Smooth muscle cell (in vitro differentiated cells): ENCODE measurements around the gene RANBP3L. TPM values are rescaled to one million over a fixed set of nuclear protein-coding genes. Genes with fewer than 3 reads are reported as not detected.
"Not testable (repeated sequence)": the region's sequence is repeated elsewhere in the genome, so short reads cannot be mapped to it uniquely, and the experiment has no call there.

Experiments used
- DNase-seq: peaks from one replicate; lab custom pipeline; 2025; ENCODE audit not compliant: unreplicated experiment; lab: John Stamatoyannopoulos, UW
- H2AFZ ChIP-seq: fragments of 200-600 bp; sonication (generic); 2 replicates; pipeline ENCODE4 v1.6.0; 2016; ENCODE audit warnings: antibody characterized with exemption, low read depth, mild to moderate bottlenecking
- H3F3A ChIP-seq: fragments of 200-600 bp; sonication (generic); 2 replicates; pipeline ENCODE4 v1.6.0; 2017; ENCODE audit warnings: antibody characterized with exemption, low read depth
- H3K27ac ChIP-seq: fragments of 200-600 bp; sonication (generic); 2 replicates; pipeline ENCODE4 v1.5.1; 2016; ENCODE audit warnings: low read depth, mild to moderate bottlenecking
- H3K27me3 ChIP-seq: fragments of 200-600 bp; sonication (generic); 2 replicates; pipeline ENCODE4 v1.6.1; 2016; ENCODE audit warnings: low read depth, mild to moderate bottlenecking
- H3K36me3 ChIP-seq: fragments of 200-600 bp; sonication (generic); 2 replicates; pipeline ENCODE4 v1.5.1; 2016; ENCODE audit warnings: low read depth
- H3K4me1 ChIP-seq: fragments of 200-600 bp; sonication (generic); 2 replicates; pipeline ENCODE4 v1.5.1; 2016; ENCODE audit warnings: low read depth
- H3K4me2 ChIP-seq: fragments of 200-600 bp; sonication (generic); 2 replicates; pipeline ENCODE4 v1.6.0; 2016; ENCODE audit warnings: mild to moderate bottlenecking
- H3K4me3 ChIP-seq: fragments of 200-600 bp; sonication (generic); 2 replicates; pipeline ENCODE4 v1.5.1; 2016; ENCODE audit warnings: mild to moderate bottlenecking
- H3K79me2 ChIP-seq: fragments of 200-600 bp; sonication (generic); 2 replicates; pipeline ENCODE4 v1.6.0; 2016; ENCODE audit warnings: low read depth, mild to moderate bottlenecking
- H3K9ac ChIP-seq: fragments of 200-600 bp; sonication (generic); 2 replicates; pipeline ENCODE4 v1.6.0; 2016; ENCODE audit warnings: low read depth
- H3K9me3 ChIP-seq: fragments of 200-600 bp; sonication (generic); replicated peaks from 2 replicates; pipeline ENCODE4 v1.5.1; 2016; ENCODE audit warnings: low read depth
- H4K20me1 ChIP-seq: fragments of 200-600 bp; sonication (generic); 2 replicates; pipeline ENCODE4 v1.6.0; 2016; ENCODE audit warnings: low read depth
- WGBS: methylation state at CpG from one replicate; pipeline ENCODE4 v1.1.7; 2016; ENCODE audit warnings: low lambda C conversion rate; 5-methylcytosine and 5-hydroxymethylcytosine counted together
- polyA plus RNA-seq: library from polyadenylated mRNA; unstranded; fragments of >200 nt; fragmentation: Nextera tagmentation; extraction: Ambion mirVana; gene quantifications from 2 replicates; pipeline ENCODE4 v1.2.1, GENCODE V29; 2016
- total RNA-seq: library from RNA; depleted of rRNA; stranded (reverse); fragments of >200 nt; gene quantifications from 2 replicates; pipeline ENCODE4 v1.2.3, GENCODE V29; 2014
- TF ChIP-seq, protein P1 (sequence below): fragments of 200-600 bp; sonication (generic); IDR thresholded peaks from 2 replicates; pipeline ENCODE4 v1.5.1; 2017; ENCODE audit warnings: borderline replicate concordance, mild to moderate bottlenecking, antibody characterized with exemption; ENCODE audit not compliant: insufficient read depth, poor library complexity, severe bottlenecking

RANBP3L gene
- total and polyA plus RNA-seq, 2 experiments from 2014 or later = 0.38 to 0.40 TPM

GRCh38 chr5:36205329-36205728, 96.4 kb downstream of the RANBP3L start:
- H3K9ac ChIP-seq = no peak overlapping the region
- no peaks in the 10 kb centered on the region for H3F3A ChIP-seq
- no peak overlapping the region for H2AFZ ChIP-seq
- no peaks in the 10 kb centered on the region for H3K9me3 ChIP-seq
- WGBS = 98% methylated on average over 2 of the region's 2 CpGs
- no peaks in the 10 kb centered on the region for H3K4me1 ChIP-seq
- H4K20me1 ChIP-seq = no peaks in the 10 kb centered on the region
- no peak for DNase-seq
- TF ChIP-seq, protein P1, sequence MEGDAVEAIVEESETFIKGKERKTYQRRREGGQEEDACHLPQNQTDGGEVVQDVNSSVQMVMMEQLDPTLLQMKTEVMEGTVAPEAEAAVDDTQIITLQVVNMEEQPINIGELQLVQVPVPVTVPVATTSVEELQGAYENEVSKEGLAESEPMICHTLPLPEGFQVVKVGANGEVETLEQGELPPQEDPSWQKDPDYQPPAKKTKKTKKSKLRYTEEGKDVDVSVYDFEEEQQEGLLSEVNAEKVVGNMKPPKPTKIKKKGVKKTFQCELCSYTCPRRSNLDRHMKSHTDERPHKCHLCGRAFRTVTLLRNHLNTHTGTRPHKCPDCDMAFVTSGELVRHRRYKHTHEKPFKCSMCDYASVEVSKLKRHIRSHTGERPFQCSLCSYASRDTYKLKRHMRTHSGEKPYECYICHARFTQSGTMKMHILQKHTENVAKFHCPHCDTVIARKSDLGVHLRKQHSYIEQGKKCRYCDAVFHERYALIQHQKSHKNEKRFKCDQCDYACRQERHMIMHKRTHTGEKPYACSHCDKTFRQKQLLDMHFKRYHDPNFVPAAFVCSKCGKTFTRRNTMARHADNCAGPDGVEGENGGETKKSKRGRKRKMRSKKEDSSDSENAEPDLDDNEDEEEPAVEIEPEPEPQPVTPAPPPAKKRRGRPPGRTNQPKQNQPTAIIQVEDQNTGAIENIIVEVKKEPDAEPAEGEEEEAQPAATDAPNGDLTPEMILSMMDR = no peak
- peaks cover 3% of the 10 kb centered on the region for H3K36me3 ChIP-seq
- H3K79me2 ChIP-seq = no peaks in the 10 kb centered on the region
- no peaks in the 10 kb centered on the region for H3K27me3 ChIP-seq
- no peak overlapping the region for H3K4me2 ChIP-seq
- no peak overlapping the region for H3K27ac ChIP-seq
- no peak overlapping the region for H3K4me3 ChIP-seq

GRCh38 chr5:36202521-36202961, 99.2 kb downstream of the RANBP3L start:
- no peaks in the 10 kb centered on the region for H3K27me3 ChIP-seq
- H3K4me1 ChIP-seq = peaks cover 7% of the 10 kb centered on the region
- H3K9me3 ChIP-seq = no peaks in the 10 kb centered on the region
- no peaks in the 10 kb centered on the region for H3F3A ChIP-seq
- TF ChIP-seq, protein P1 = no peak
- peaks cover 3% of the 10 kb centered on the region for H3K36me3 ChIP-seq
- H3K79me2 ChIP-seq = no peaks in the 10 kb centered on the region
- no peaks in the 10 kb centered on the region for H4K20me1 ChIP-seq
- H3K9ac ChIP-seq = no peak overlapping the region
- WGBS = 43% methylated on average over 3 of the region's 3 CpGs
- H3K4me2 ChIP-seq = peak overlapping the region; percentile 58
- DNase-seq = no peak
- peak overlapping the region; percentile 42 for H3K27ac ChIP-seq
- no peak overlapping the region for H2AFZ ChIP-seq
- no peak overlapping the region for H3K4me3 ChIP-seq

DNA sequence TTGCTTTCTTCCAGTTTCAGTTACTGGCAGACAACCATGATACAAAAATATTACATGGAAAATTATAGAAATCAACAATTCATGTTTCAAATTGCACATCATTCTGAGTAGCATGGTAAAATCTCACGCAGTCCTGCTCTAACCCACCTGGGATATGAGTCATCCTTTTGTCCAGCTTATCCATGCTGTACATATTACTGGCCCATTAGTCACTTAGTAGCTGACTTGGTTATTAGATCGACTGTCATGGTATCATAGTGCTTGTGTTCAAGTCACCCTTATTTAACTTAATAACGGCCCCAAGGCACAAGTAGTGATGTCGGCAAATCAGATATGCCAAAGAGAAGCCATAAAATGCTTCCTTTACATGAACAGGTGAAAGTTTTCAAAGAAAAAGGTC, 101.2 kb downstream of the RANBP3L start:
- no peak overlapping the region for H3K9ac ChIP-seq
- TF ChIP-seq, protein P1 = no peak
- no peak overlapping the region for H3K27ac ChIP-seq
- no peaks in the 10 kb centered on the region for H3K79me2 ChIP-seq
- H2AFZ ChIP-seq = no peak overlapping the region
- no peak for DNase-seq
- H3K4me3 ChIP-seq = no peak overlapping the region
- H3K36me3 ChIP-seq = no peaks in the 10 kb centered on the region
- 72% methylated on average over 4 of the region's 4 CpGs for WGBS
- H4K20me1 ChIP-seq = no peaks in the 10 kb centered on the region
- H3K4me1 ChIP-seq = peaks cover 7% of the 10 kb centered on the region
- H3K9me3 ChIP-seq = no peaks in the 10 kb centered on the region
- H3K4me2 ChIP-seq = peak overlapping the region; percentile 73
- H3K27me3 ChIP-seq = no peaks in the 10 kb centered on the region
- H3F3A ChIP-seq = no peaks in the 10 kb centered on the region

- Histone ChIP-seq H3K9me3 (no peaks in the 10 kb centered on the region), H3K9ac (no peak overlapping the region), H3K4me1 (peaks cover 7% of the 10 kb centered on the region), H3K79me2 (no peaks in the 10 kb centered on the region), H3K27me3 (no peaks in the 10 kb centered on the region), H3K36me3 (no peaks in the 10 kb centered on the region), H4K20me1 (no peaks in the 10 kb centered on the region), H3K27ac (peak overlapping the region; percentile 54), H3K4me3 (no peak overlapping the region), H2AFZ (no peak overlapping the region), H3F3A (no peaks in the 10 kb centered on the region), H3K4me2 (peak overlapping the region; percentile 73)
- TF ChIP-seq, protein P1 = no peak
- no peak for DNase-seq
- 22% methylated on average over 2 of the region's 2 CpGs for WGBS
Observed at GRCh38 chr5:36199620-36200019, 102.1 kb downstream of the RANBP3L start.

DNA sequence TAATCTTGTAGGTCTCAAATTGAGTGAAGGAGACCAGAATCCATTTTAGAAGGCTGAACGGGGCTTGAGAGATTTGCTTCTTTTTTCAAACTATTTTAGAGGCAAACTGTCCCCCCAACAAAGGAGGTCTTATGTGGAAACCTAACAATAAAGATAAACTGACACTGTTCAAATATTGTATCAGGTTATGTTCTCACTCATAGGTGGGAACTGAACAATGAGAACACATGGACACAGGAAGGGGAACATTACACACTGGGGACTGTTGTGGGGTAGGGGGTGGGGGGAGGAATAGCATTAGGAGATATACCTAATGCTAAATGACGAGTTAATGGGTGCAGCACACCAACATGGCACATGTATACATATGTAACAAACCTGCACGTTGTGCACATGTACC, 102.9 kb downstream of the RANBP3L start:
- DNase-seq, H3K27me3 ChIP-seq, H3K4me1 ChIP-seq, H2AFZ ChIP-seq, H4K20me1 ChIP-seq, H3K9ac ChIP-seq, H3K9me3 ChIP-seq, H3K4me3 ChIP-seq, H3K36me3 ChIP-seq, H3K79me2 ChIP-seq, H3K27ac ChIP-seq, H3K4me2 ChIP-seq, H3F3A ChIP-seq: not testable (repeated sequence)
- WGBS = 85% methylated on average over 3 of the region's 3 CpGs
